Activated CD4-positive, alpha-beta T cell treated with anti-CD3 and anti-CD28 coated beads, Interleukin-2, Interleukin-6, amounts not matched to agents 100 ng/mL and 50 ng/mL, durations not matched to agents 16 hours and 8 hours (primary cell): ENCODE data around the gene PCDHB1.

Experiments used
- DNase-seq: peaks from one replicate; pipeline ENCODE4 v3.0.0-alpha.2; 2020

PCDHB1 gene

GRCh38 chr5:141050622-141051520 lies at the start of gene PCDHB1:
Gene PCDHB1 (plus strand): TSS chr5:141051374. CDS start chr5:141051471, 97 bp downstream.
- DNase-seq, result no peak

- no peak for DNase-seq
Measured at GRCh38 chr5:141001446-141001843, 49.7 kb upstream of the PCDHB1 start.

- no peak for DNase-seq
Measured at GRCh38 chr5:141001844-141002604, 49.1 kb upstream of the PCDHB1 start.

GRCh38 chr5:141002605-141002965 lies 48.6 kb upstream of the PCDHB1 start:
- DNase-seq, result no peak

- DNase-seq, result no peak
Measured at GRCh38 chr5:141003031-141003430, 48.1 kb upstream of the PCDHB1 start.

GRCh38 chr5:141003791-141004611 lies 47.2 kb upstream of the PCDHB1 start:
- DNase-seq, result no peak

- no peak for DNase-seq
Measured at GRCh38 chr5:141007791-141008190, 43.4 kb upstream of the PCDHB1 start.

GRCh38 chr5:141010047-141010793 lies 41.0 kb upstream of the PCDHB1 start:
- DNase-seq, result no peak

GRCh38 chr5:141017943-141018342 lies 33.2 kb upstream of the PCDHB1 start:
- no peak for DNase-seq

- no peak for DNase-seq
Measured at GRCh38 chr5:141022384-141022783, 28.8 kb upstream of the PCDHB1 start.

- no peak for DNase-seq
Measured at GRCh38 chr5:141031006-141031405, 20.2 kb upstream of the PCDHB1 start.

GRCh38 chr5:141032626-141033025 lies 18.5 kb upstream of the PCDHB1 start:
- DNase-seq, result no peak

- DNase-seq, result no peak
Measured at GRCh38 chr5:141039061-141039460, 12.1 kb upstream of the PCDHB1 start.

GRCh38 chr5:141039517-141039916 lies 11.7 kb upstream of the PCDHB1 start:
- no peak for DNase-seq

GRCh38 chr5:141040093-141040770 lies 10.9 kb upstream of the PCDHB1 start:
- DNase-seq, result peak; percentile 6

- DNase-seq, result peak; percentile 80
Measured at GRCh38 chr5:141040771-141041426, 10.3 kb upstream of the PCDHB1 start.

- DNase-seq, result no peak
Measured at GRCh38 chr5:141041427-141041785, 9.8 kb upstream of the PCDHB1 start.

- DNase-seq, result no peak
Measured at GRCh38 chr5:141042555-141042954, 8.6 kb upstream of the PCDHB1 start.

GRCh38 chr5:141051521-141051866 lies 320 bp downstream of the PCDHB1 start:
- DNase-seq, result no peak

GRCh38 chr5:141077826-141078225 lies 26.7 kb downstream of the PCDHB1 start:
- DNase-seq, result no peak

- DNase-seq, result no peak
Measured at GRCh38 chr5:141082228-141082627, 31.1 kb downstream of the PCDHB1 start.
